Stimulated activated CD4-positive, alpha-beta T cell treated with anti-CD3 and anti-CD28 coated beads, Interleukin-15, amount 100 ng/mL, for 48 hours (primary cell): Measurements from ENCODE around the gene MRAS.

Experiments used
- DNase-seq, 2 donors: peaks; one replicate each; pipeline ENCODE4 v3.0.0-alpha.2; 2020; ENCODE audit warnings: low read depth in 2 of 2

MRAS gene

DNA sequence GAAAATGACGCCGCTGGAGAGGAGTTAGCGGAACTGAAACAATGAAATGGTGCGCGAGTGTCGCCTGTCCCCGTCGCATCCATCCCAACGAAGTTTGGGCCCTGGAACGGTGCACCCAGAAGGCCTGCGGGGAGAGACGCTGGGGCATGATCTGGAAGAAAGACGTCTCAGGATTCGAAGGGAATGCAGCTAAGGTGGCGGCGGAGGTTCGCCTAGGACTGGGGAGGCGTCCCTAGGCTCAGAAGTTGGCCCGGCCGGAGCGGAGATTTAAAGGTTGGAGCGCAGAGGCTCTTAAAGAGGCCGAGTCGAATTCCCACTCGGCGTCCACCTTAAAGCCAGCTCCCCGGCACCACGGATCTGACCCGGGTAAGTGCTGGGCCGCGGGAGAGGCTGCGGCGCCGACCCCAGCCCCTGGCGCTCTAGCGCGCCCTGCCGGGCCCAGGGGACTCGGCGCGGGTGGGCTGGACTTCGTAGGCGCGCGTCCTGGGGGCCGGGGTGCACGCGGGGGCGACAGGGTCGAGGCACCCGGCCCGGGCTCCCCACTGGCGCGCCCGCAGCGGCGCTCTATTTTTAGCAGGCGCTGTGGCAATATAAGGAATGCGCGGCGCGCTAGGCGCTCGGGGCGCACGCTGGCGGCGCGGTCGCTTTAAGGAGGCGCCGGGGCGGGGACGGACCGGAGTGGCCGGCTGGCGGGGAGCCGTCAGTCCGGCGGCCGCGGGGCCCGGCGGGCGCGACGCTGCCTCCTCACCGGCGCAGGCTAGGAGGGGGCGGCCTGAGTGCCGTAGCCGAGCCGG lies at the start of gene MRAS:
Gene MRAS (plus strand): TSS at position 620 of the 794 bp plus-strand sequence. CDS start 24,305 bp downstream, outside the sequence.
- no peak for DNase-seq

- no peak for DNase-seq
Measured at GRCh38 chr3:138300647-138301046, 47.7 kb upstream of the MRAS start.

DNA sequence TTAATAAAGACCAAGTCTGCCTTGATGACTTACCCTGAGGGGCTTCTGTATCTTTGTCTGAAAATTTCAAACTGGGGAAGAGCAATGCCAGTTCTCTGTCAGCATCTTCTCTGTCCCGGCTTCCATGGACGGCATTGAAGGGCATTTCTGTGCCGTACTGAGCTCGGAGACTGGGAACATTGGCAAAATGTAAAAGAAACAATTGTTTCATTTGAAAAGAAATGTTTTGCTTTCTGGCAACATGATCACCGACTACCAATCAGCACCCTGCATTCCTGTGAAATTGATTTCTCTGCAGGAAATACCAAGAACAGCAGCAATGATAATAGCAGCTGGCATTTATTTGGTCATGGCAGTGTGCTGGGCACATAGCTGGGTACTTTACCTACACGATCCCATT lies 44.9 kb upstream of the MRAS start:
- no peak for DNase-seq

DNA sequence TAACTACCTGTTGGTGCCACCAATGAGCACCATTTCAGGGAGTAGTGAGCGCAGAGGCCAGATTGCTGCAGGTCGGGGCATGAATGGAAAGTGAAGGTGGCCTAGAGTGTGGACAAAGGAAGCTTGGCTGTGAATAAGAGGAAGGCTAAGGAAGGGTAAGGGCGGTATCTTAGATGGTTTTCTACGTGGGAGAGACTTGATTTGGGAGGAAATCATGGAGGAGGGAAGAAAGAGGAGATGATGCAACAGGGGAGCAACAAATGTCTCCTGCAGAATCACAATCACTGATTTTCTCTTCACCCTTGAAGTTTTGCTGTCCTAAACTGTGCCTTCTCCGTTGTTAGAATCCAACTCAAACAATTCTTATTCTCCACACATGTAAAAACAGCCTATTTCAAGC lies 40.5 kb upstream of the MRAS start:
- DNase-seq = no peak

DNA sequence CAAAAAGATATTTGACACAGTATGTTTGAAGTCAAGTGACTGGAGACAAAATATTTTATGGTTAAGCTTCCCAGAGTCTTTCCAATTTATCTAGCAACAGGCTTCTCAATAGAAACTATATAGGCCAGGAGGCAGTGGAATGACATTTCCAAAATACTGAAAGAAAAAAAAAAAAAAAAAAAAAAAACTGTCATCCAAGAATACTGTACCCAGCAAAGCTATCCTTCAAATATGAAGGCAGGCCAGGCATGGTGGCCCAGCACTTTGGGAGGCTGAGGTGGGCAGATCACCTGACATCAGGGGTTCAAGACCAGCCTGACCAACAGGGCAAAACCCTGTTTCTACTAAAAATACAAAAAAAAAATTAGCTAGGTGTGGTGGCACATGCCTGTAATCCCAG lies 39.6 kb upstream of the MRAS start:
- DNase-seq = no peak

- no peak for DNase-seq
Measured at GRCh38 chr3:138310494-138310893, 37.9 kb upstream of the MRAS start.

GRCh38 chr3:138314751-138315150 lies 33.6 kb upstream of the MRAS start:
- DNase-seq = no peak

DNA sequence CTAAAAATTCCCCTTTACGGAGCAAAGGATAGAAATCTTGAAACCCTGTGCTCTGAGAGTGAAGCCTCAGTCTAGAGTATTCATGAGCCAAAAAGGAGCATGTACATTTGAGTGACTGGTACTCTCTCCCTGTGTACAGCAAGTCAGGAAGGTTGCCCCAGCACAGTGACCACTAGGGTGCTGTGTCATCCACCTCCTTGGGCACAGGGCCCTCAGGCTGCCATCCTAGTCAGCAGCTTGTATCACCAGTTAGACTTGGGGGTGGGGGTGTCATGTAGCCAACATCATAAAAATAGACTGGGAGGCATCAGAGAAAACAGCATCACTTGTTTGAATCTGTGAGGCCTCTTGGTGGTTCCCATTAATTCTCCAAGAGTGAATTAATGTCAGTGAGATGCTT lies 30.7 kb upstream of the MRAS start:
- no peak for DNase-seq

DNA sequence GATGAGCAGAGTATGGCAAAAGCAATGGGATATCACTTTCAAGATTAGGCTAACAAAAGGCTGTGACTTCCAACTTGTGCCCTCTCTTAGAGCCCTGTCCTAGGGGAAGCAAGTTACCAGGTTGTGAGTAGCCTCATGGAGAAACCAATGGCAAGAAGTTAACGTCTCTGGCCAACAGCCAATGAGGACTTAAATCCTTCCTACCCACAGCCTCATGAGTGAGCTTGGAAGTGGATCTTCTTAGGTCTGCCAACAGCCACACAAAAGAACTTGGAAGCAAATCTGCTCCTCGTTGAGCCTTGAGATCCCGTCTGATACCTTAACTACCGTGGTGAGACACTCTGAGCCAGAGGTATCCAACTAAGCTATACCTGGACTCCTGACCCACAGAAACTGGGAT lies 24.4 kb upstream of the MRAS start:
- no peak for DNase-seq

GRCh38 chr3:138325990-138326389 lies 22.4 kb upstream of the MRAS start:
- DNase-seq = no peak

DNA sequence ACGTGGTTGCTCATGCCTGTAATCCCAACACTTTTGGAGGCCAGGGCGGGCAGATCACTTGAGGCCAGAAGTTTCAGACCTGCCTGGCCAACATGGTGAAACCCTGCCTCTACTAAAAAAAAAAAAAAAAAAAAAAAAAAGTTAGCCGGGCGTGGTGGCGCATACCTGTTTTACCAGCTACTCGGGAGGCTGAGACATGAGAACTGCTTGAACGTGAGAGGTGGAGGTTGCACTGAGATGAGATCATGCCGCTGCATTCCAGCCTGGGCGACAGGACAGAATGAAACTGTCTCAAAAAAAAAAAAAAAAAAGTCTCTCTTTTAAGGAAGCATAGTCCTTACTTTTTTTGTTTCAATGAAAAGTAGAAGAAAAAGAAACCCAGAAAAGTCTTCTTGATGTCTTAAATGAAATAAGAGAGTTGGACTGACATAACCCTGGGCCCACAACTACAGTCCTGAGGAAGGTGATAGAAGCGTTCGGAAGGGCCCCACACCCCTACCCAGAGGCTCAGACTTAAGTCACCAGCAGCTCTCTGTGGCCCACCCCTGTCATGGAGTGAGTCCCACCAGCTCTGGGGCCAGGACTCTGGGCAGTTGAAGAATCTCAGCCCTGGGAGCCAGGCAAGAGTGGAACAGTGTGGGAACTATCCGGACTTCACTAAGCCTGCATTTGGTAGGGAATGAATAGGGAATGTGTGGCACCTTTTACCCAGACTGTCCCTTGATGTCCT lies 21.3 kb upstream of the MRAS start:
- no peak for DNase-seq

- DNase-seq = no peak
Measured at GRCh38 chr3:138327831-138328230, 20.5 kb upstream of the MRAS start.

DNA sequence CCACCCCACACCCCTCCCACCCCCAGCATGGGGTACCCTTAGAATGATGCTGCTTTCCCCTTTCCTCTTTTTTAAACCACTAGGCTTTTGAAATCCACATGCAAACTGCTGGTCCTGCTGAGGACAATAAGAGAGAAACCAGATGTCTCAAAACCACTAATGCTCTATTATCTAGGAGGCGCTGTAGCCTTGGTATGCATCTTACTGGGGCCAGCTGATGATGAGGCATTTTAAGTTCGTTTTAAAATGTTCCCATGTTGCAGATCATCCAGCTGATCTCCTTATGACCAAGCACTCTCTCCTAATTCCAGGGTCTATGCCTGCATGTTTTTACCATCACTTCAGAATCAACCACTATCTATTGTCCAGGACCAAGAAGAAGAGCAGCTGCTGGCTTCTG lies 20.0 kb upstream of the MRAS start:
- no peak for DNase-seq

GRCh38 chr3:138329127-138329983 lies 19.0 kb upstream of the MRAS start, which contains the start of gene NME9:
Gene NME9 (minus strand): TSS chr3:138329851. CDS start chr3:138329335, 516 bp downstream.
- peak; percentile 82 to 85 for DNase-seq

DNA sequence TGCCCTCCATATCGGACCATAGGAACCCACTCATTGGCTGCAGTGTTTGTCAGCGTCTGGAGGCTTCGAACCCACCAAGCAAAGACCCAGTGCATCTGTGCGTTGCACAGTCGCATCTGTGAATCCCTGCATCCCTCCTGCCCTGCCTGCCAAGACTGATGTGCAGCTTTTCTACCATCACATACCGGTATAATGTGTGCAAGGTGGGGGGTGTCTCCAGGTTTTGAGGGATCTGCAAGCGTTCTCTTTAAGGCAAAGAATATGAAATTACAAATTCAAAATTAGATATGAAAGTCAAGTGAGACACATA lies 18.4 kb upstream of the MRAS start:
- DNase-seq = no peak

GRCh38 chr3:138331143-138331894 lies 17.1 kb upstream of the MRAS start:
- no peak for DNase-seq

GRCh38 chr3:138332472-138333073 lies 15.8 kb upstream of the MRAS start:
- DNase-seq = no peak

DNA sequence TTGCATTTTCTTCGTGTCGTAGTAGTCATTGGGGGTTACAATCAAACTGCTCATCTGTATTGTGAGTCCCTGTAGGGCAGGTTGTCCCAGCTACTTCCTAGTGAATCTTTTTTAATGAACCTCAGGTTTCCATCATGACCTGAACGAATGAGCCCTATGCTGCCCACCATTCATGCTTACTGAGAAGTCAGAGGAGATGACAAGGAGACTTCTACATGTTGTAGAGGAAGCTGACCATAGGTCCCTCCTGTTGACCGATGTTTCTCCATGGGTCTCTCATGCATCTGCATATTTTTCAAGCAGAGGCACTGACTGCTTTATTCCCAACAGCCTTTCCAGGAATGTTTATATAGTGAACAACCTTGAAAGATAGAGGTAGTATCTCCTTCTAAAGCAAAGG lies 13.8 kb upstream of the MRAS start:
- DNase-seq = no peak

DNA sequence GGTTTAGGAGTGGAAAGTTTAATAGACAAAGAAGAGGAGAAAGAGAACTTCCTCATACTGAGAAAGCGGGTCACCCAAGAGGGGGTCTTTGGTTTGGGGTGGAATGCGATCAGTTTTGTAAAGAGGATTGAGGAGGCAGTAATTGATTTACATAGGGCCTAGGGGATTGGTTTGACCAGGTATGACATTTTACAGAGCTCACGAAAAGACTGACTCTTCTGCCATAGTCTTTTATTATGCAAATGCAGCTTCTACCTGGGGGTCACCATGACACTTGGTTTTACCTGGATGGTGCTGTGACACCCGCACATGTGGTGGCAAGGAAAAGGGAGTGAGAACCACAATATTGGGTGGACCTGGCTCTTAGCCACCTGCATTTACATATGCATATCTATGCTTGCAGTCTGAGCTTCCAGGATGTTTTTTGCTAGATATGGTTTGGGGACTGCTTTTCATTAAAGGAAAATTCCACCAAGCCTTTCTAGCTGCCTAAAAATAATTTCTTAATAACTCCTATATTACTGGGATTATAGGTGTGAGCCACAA lies 11.9 kb upstream of the MRAS start:
- no peak for DNase-seq

- DNase-seq = no peak
Measured at GRCh38 chr3:138338244-138338643, 10.1 kb upstream of the MRAS start.

GRCh38 chr3:138338811-138339210 lies 9.6 kb upstream of the MRAS start:
- no peak for DNase-seq
